NT2/D1 (cell line): ENCODE measurements around the gene PYDC2.

ENCODE experiments used
- DNase-seq: peaks from one replicate; pipeline ENCODE4 v3.0.0-alpha.2; 2011; ENCODE audit warnings: low read depth, low spot score
- H3K27me3 ChIP-seq: 2 replicates; pipeline ENCODE4 v1.6.0; 2011; ENCODE audit warnings: mild to moderate bottlenecking; ENCODE audit not compliant: insufficient read length, insufficient read depth
- H3K36me3 ChIP-seq: 2 replicates; pipeline ENCODE4 v1.6.1; 2011; ENCODE audit warnings: mild to moderate bottlenecking, low read length, mixed read lengths; ENCODE audit not compliant: insufficient read depth, insufficient read length
- H3K4me1 ChIP-seq: 2 replicates; pipeline ENCODE4 v1.5.1; 2011; ENCODE audit not compliant: insufficient read depth, insufficient read length
- H3K4me3 ChIP-seq: 2 replicates; pipeline ENCODE4 v1.5.1; 2011; ENCODE audit warnings: low read depth; ENCODE audit not compliant: insufficient read length
- H3K9ac ChIP-seq: 2 replicates; pipeline ENCODE4 v1.6.0; 2011; ENCODE audit warnings: low read depth; ENCODE audit not compliant: insufficient read length
- H3K9me3 ChIP-seq: 2 replicates; pipeline ENCODE4 v1.5.1; 2011; ENCODE audit warnings: mild to moderate bottlenecking, low read length; ENCODE audit not compliant: insufficient read depth
- SUZ12 ChIP-seq: IDR thresholded peaks from 2 replicates; pipeline ENCODE4 v1.6.1; 2011; ENCODE audit not compliant: insufficient read length, insufficient read depth; ENCODE audit errors: extremely low read depth
- YY1 ChIP-seq: IDR thresholded peaks from 2 replicates; pipeline ENCODE4 v1.6.1; 2011; ENCODE audit not compliant: insufficient read length, insufficient read depth
- ZNF274 ChIP-seq: IDR thresholded peaks from 2 replicates; pipeline ENCODE4 v1.6.1; 2011; ENCODE audit warnings: mild to moderate bottlenecking, low read depth, low read length

Gene PYDC2

DNA sequence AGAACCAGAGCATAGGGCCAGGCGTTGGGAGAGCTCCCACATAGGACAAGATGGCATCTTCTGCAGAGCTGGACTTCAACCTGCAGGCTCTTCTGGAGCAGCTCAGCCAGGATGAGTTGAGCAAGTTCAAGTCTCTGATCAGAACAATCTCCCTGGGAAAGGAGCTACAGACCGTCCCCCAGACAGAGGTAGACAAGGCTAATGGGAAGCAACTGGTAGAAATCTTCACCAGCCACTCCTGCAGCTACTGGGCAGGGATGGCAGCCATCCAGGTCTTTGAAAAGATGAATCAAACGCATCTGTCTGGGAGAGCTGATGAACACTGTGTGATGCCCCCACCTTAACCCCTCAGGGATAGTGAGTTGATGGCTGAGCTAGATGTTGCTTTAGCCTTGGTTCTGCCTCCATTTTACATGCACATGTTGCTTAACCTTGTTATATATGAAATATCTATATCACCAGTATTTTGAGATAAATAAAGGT is at the start of gene PYDC2:
Gene PYDC2 (plus strand): TSS at position 51 of the 483 bp plus-strand sequence. CDS start 0 bp downstream, at position 51.
- no peak within 1 kb of the TSS for H3K4me3 ChIP-seq
- no peak for TF ChIP-seq SUZ12
- no peaks in the 10 kb centered on the region for H3K36me3 ChIP-seq
- no peak for DNase-seq
- no peaks in the 10 kb centered on the region for H3K9me3 ChIP-seq
- no peaks in the 10 kb centered on the region for H3K27me3 ChIP-seq
- no peaks in the 10 kb centered on the region for H3K4me1 ChIP-seq
- H3K9ac ChIP-seq, result no peak within 1 kb of the TSS

DNA sequence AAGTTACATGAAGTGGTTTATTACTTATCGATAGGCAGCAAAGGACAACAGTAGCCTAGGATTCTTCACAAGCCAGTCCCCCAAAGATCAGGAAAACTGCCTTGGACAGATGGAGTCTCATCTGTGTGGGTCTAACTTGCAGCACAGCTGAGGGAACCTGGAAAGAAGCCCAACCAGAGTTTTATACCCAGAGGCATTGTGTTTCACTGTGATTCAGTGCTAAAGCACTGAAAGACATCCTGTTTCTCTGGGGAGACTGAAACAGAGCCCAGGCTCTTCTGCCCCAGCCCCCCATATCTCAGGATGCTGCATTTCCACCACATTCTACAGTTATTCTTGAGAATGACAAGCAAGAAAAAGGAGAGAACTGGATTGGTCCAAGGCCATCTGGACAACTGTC is 48.2 kb upstream of the PYDC2 start:
- Histone ChIP-seq H3K4me1 (no peaks in the 10 kb centered on the region), H3K4me3 (no peak overlapping the region), H3K36me3 (no peaks in the 10 kb centered on the region), H3K9me3 (peaks cover 17% of the 10 kb centered on the region), H3K9ac (no peak overlapping the region), H3K27me3 (no peaks in the 10 kb centered on the region)
- TF ChIP-seq YY1 (no peak), ZNF274 (no peak), SUZ12 (no peak)
- peak; percentile 39 for DNase-seq

DNA sequence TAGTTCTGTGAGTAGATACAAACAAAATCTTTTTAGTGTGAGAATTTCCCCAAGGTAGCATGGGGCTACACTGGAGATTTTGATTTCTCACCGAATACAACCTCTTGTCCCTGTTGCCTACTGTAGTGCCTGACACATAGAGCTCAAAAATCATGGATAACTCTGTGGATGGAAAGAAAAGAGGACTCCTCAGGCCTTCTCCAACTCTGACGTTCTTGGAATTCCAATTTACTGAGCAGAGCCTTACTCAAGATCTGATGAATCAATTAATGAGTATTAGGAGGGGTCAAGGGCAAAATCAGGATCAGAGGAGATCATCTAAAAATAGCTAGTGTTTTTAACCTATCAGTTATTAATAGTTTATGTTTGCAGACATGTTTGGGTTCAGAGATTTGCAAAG is 46.7 kb upstream of the PYDC2 start:
- Histone ChIP-seq H3K4me3 (no peak overlapping the region), H3K27me3 (no peaks in the 10 kb centered on the region), H3K9ac (no peak overlapping the region), H3K9me3 (peaks cover 15% of the 10 kb centered on the region), H3K4me1 (no peaks in the 10 kb centered on the region), H3K36me3 (no peaks in the 10 kb centered on the region)
- no peak for DNase-seq
- TF ChIP-seq SUZ12 (no peak), YY1 (no peak), ZNF274 (no peak)

DNA sequence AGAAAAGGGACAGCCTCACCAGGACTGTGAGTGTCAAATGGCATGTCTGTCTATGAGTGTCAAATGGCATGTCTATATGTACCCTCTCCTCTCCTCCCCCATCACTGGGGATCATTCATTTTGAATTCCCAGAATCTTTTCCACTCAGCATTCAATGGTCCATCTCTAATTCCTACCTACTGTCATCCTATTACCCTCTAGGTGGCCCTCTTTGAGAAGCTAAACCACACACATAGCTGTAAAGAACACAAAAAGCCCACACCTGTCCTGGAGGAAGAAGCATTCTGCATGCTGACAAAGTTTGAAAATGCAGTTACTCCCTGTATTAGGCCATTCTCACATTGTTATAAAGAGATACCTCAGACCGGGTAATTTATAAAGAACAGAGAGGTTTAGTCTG is 46.2 kb upstream of the PYDC2 start:
- H3K27me3 ChIP-seq, result no peaks in the 10 kb centered on the region
- no peaks in the 10 kb centered on the region for H3K36me3 ChIP-seq
- DNase-seq, result no peak
- no peak overlapping the region for H3K9ac ChIP-seq
- H3K9me3 ChIP-seq, result peaks cover 11% of the 10 kb centered on the region
- no peak overlapping the region for H3K4me3 ChIP-seq
- H3K4me1 ChIP-seq, result no peaks in the 10 kb centered on the region
- TF ChIP-seq YY1 (no peak), SUZ12 (no peak), ZNF274 (no peak)

DNA sequence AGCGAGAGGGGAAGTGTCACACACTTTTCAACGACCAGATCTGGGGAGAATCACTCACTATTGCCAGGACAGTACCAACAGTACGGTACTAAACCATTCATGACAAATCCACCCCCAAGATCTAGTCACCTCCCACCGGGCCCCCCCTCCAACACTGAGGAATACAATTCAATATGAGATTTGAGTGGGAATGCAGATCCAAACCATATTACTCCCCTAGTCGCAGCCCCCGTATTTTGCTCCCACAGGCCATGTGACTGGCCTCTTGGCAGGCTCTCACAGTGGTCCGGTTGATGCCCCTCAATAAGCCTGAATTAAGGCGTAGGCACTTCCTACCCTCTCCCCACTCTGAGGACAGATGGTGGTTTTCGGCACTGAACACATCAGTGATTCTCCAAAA is 45.4 kb upstream of the PYDC2 start:
- TF ChIP-seq ZNF274, result no peak
- TF ChIP-seq SUZ12, result no peak
- no peak for TF ChIP-seq YY1
- H3K4me1 ChIP-seq, result no peaks in the 10 kb centered on the region
- H3K4me3 ChIP-seq, result no peak overlapping the region
- H3K27me3 ChIP-seq, result no peaks in the 10 kb centered on the region
- no peak for DNase-seq
- peaks cover 3% of the 10 kb centered on the region; the same call in 1 of the 2 replicates for H3K9me3 ChIP-seq
- H3K36me3 ChIP-seq, result no peaks in the 10 kb centered on the region
- H3K9ac ChIP-seq, result no peak overlapping the region

DNA sequence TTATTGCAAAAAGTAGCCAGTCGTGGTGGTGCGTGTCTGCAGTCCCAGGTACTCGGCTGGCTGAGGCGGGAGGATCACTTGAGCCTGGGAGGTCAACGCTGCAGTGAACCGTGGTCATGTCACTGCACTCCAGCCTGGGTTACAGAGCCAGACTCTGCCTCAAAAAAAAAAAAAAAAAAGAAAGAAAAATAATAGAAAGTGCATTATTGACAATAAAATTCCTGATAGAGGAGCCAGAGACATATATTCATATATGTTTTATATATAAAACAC is 43.6 kb upstream of the PYDC2 start:
- H3K9me3 ChIP-seq, result no peaks in the 10 kb centered on the region
- H3K4me3 ChIP-seq, result no peak overlapping the region
- H3K36me3 ChIP-seq, result no peaks in the 10 kb centered on the region
- no peaks in the 10 kb centered on the region for H3K4me1 ChIP-seq
- H3K9ac ChIP-seq, result no peak overlapping the region
- no peak for DNase-seq
- TF ChIP-seq SUZ12, result no peak
- no peak for TF ChIP-seq YY1
- no peak for TF ChIP-seq ZNF274
- no peaks in the 10 kb centered on the region for H3K27me3 ChIP-seq

DNA sequence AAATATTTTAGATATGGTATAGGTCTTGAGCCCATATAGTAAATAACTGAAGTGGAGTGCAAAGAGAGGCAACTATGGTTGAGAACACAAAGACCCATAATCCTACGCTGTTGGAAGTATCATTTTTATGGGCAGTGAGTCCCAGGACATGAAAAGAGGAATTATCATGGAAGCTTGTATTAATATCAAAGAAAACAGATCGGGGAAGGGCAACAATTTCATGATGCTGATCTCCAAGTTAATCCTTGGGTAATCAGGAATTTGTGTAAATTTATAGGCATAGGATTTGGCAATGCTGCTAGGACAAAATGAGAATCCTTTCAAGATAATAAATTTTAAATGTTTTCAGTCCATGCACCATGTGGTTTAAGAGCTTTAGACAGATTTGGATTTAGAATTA is 40.2 kb upstream of the PYDC2 start:
- Histone ChIP-seq H3K4me3 (no peak overlapping the region), H3K9me3 (no peaks in the 10 kb centered on the region), H3K27me3 (no peaks in the 10 kb centered on the region), H3K4me1 (no peaks in the 10 kb centered on the region), H3K36me3 (no peaks in the 10 kb centered on the region), H3K9ac (no peak overlapping the region)
- TF ChIP-seq YY1 (no peak), SUZ12 (no peak), ZNF274 (no peak)
- no peak for DNase-seq

DNA sequence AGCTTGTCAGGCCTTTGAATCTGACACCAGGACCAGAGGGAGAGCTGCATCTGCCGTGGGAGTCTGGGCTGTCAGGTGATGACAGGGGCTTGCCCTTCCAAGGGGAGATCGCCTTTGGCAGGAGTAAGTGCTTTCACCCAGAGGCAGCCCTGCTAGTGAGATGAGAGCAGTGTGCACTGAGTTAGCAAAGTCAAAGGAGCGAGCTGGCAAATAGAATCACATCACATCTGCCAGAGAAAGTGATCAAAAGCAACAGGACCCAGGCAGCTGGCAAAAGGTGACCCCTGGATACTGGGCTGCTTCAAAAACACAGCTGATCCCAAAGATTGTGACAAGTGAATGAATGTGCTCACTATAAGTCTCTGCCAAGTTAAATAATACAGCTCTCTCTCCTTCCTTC is 36.1 kb upstream of the PYDC2 start:
- Histone ChIP-seq H3K36me3 (no peaks in the 10 kb centered on the region), H3K27me3 (no peaks in the 10 kb centered on the region), H3K4me3 (no peak overlapping the region), H3K4me1 (no peaks in the 10 kb centered on the region), H3K9me3 (no peaks in the 10 kb centered on the region), H3K9ac (no peak overlapping the region)
- no peak for TF ChIP-seq ZNF274
- no peak for TF ChIP-seq YY1
- TF ChIP-seq SUZ12, result no peak
- DNase-seq, result no peak
